CD14-positive monocyte (primary cell): ENCODE data around the gene THBS2. TPM values are rescaled to one million over a fixed set of nuclear protein-coding genes. Genes with fewer than 3 reads are reported as not detected.

Experiments
- DNase-seq, 3 donors: peaks; one replicate each; pipeline ENCODE4 v3.0.0-alpha.2; 2011 to 2022
- H2AFZ ChIP-seq: 2 replicates; pipeline ENCODE4 v1.6.0; 2012; ENCODE audit warnings: mild to moderate bottlenecking, low read depth, low read length, inconsistent platforms; ENCODE audit not compliant: insufficient read depth, poor library complexity, severe bottlenecking
- H3K27ac ChIP-seq, 2 donors: 1 replicate in 1 of 2; 2 replicates in 1 of 2; pipeline ENCODE4 v1.5.1; 2012 to 2013; ENCODE audit warnings: low read length in 2 of 2, control low read depth in 1 of 2, inconsistent platforms in 1 of 2, low read depth in 1 of 2, mild to moderate bottlenecking in 1 of 2
- H3K27me3 ChIP-seq, 2 donors: one replicate each; pipeline versions ENCODE4 v1.6.0 to v1.6.1; 2011 to 2013; ENCODE audit warnings: low read length in 2 of 2; ENCODE audit not compliant: control insufficient read depth in 2 of 2, insufficient read depth in 2 of 2
- H3K36me3 ChIP-seq, 2 donors: replicated peaks in 1 of 2; 1 replicate in 1 of 2; 2 replicates in 1 of 2; pipeline versions ENCODE4 v1.5.1 to v1.6.1; 2012 to 2013; ENCODE audit warnings: low read length in 2 of 2, control low read depth in 1 of 2, inconsistent platforms in 1 of 2, mild to moderate bottlenecking in 1 of 2; ENCODE audit not compliant: insufficient read depth in 2 of 2, control insufficient read depth in 1 of 2
- H3K4me1 ChIP-seq, 2 donors: 1 replicate in 1 of 2; 2 replicates in 1 of 2; pipeline versions ENCODE4 v1.5.1 to v1.6.1; 2012 to 2013; ENCODE audit warnings: low read length in 2 of 2, control low read depth in 1 of 2, inconsistent platforms in 1 of 2, mild to moderate bottlenecking in 1 of 2, moderate library complexity in 1 of 2; ENCODE audit not compliant: insufficient read depth in 2 of 2, control insufficient read depth in 1 of 2
- H3K4me2 ChIP-seq: replicated peaks from 2 replicates; pipeline ENCODE3; 2012; ENCODE audit warnings: low read length, moderate library complexity, mild to moderate bottlenecking; ENCODE audit not compliant: poor library complexity, severe bottlenecking; ENCODE audit errors: extremely low read depth
- H3K4me3 ChIP-seq, 3 experiments: fragments of 200-600 bp in 1 of 3; sonication (generic) in 1 of 3; replicated peaks in 1 of 3; 1 replicate in 2 of 3; 2 replicates in 1 of 3; pipeline ENCODE4 v1.5.1; 2011 to 2013; ENCODE audit warnings: low read length in 3 of 3, mild to moderate bottlenecking in 3 of 3, control low read depth in 2 of 3, low read depth in 2 of 3, inconsistent platforms in 1 of 3, moderate library complexity in 1 of 3
- H3K79me2 ChIP-seq: 2 replicates; pipeline ENCODE4 v1.6.0; 2012; ENCODE audit warnings: mild to moderate bottlenecking, control low read depth, inconsistent platforms, low read length, moderate library complexity; ENCODE audit not compliant: insufficient read depth
- H3K9ac ChIP-seq: 2 replicates; pipeline ENCODE4 v1.6.0; 2017; ENCODE audit warnings: low read length, mild to moderate bottlenecking; ENCODE audit not compliant: insufficient read depth, poor library complexity, severe bottlenecking
- H3K9me3 ChIP-seq, 2 donors: replicated peaks in 1 of 2; 1 replicate in 1 of 2; 2 replicates in 1 of 2; pipeline versions ENCODE4 v1.5.1 to v1.6.1; 2012 to 2013; ENCODE audit warnings: low read length in 2 of 2, control low read depth in 1 of 2; ENCODE audit not compliant: control insufficient read depth in 1 of 2, insufficient read depth in 1 of 2
- H4K20me1 ChIP-seq: 2 replicates; pipeline ENCODE4 v1.6.0; 2012; ENCODE audit warnings: mild to moderate bottlenecking, low read length, control low read depth, moderate library complexity; ENCODE audit not compliant: insufficient read depth
- H3K27ac Mint-ChIP-seq, 7 donors: one replicate each; pipeline ENCODE4 v1.8.0; 2020; ENCODE audit warnings: mild to moderate bottlenecking in 7 of 7, mixed read lengths in 7 of 7, moderate library complexity in 6 of 7, inconsistent platforms in 2 of 7
- H3K27me3 Mint-ChIP-seq, 3 donors: one replicate each; pipeline ENCODE4 v1.8.0; 2021 to 2022; ENCODE audit warnings: low read depth in 3 of 3, mild to moderate bottlenecking in 3 of 3, mixed read lengths in 3 of 3, moderate library complexity in 3 of 3, inconsistent platforms in 1 of 3
- H3K36me3 Mint-ChIP-seq, 2 donors: one replicate each; pipeline ENCODE4 v1.8.0; 2020; ENCODE audit warnings: mixed read lengths in 2 of 2, inconsistent platforms in 1 of 2, mild to moderate bottlenecking in 1 of 2
- H3K4me1 Mint-ChIP-seq: one replicate; pipeline ENCODE4 v1.8.0; 2020; ENCODE audit warnings: mild to moderate bottlenecking, mixed read lengths
- H3K4me3 Mint-ChIP-seq, 2 donors: one replicate each; pipeline ENCODE4 v1.8.0; 2020; ENCODE audit warnings: mild to moderate bottlenecking in 2 of 2, mixed read lengths in 2 of 2, moderate library complexity in 1 of 2
- H3K9me3 Mint-ChIP-seq, 7 donors: one replicate each; pipeline ENCODE4 v1.8.0; 2020 to 2022; ENCODE audit warnings: mixed read lengths in 7 of 7, mild to moderate bottlenecking in 6 of 7, moderate library complexity in 6 of 7, inconsistent platforms in 2 of 7
- CTCF ChIP-seq: fragments of 200-600 bp; IDR thresholded peaks from one replicate; pipeline ENCODE4 v1.8.0; 2022; ENCODE audit warnings: antibody characterized with exemption, mild to moderate bottlenecking
- WGBS: methylation state at CpG from one replicate; pipeline ENCODE4 v1.1.5; 2013; ENCODE audit warnings: missing lambda C conversion rate; ENCODE audit not compliant: insufficient coverage; 5-methylcytosine and 5-hydroxymethylcytosine counted together
- intact Hi-C, 2 donors: fragments of 100-400 bp; cut with micrococcal nuclease; formaldehyde crosslinking; loops; one replicate each; pipeline versions ENCODE4 v1.15.0 to v1.15.1; 2023
- polyA plus RNA-seq, 3 donors: library from polyadenylated mRNA; depleted of rRNA in 1 of 3; unstranded in 2 of 3; stranded (reverse) in 1 of 3; fragments of 300-500 nt in 2 of 3; fragments of >200 nt in 1 of 3; fragmentation: Illumina TruSeq in 2 of 3; gene quantifications; 1 replicate in 2 of 3; 2 replicates in 1 of 3; pipeline ENCODE4 v1.2.3, GENCODE V29; 2012 to 2021

Gene THBS2
- polyA plus RNA-seq, 3 donors, result 0.01 to 0.03 TPM; not detected in 1

GRCh38 chr6:169200893-169201514 is 52.6 kb downstream of the THBS2 start:
- Mint-ChIP-seq H3K9me3 (peaks cover 7 to 30% (median 19%) of the 10 kb centered on the region in 7 donors), H3K4me3 (no peak overlapping the region), H3K27me3 (no peaks in the 10 kb centered on the region), H3K36me3 (no peaks in the 10 kb centered on the region), H3K4me1 (no peaks in the 10 kb centered on the region), H3K27ac (no peak overlapping the region)
- Histone ChIP-seq H3K4me1 (no peaks in the 10 kb centered on the region), H3K79me2 (no peaks in the 10 kb centered on the region), H3K27me3 (no peaks in the 10 kb centered on the region), H3K27ac (no peak overlapping the region), H3K4me3 (no peak overlapping the region), H3K36me3 (no peaks in the 10 kb centered on the region), H3K4me2 (no peak overlapping the region), H3K9ac (no peak overlapping the region), H4K20me1 (no peaks in the 10 kb centered on the region), H3K9me3 (peaks cover 7 to 25% of the 10 kb centered on the region in 2 donors), H2AFZ (no peak overlapping the region)
- intact Hi-C loops, result no loop called here
- no peak for TF ChIP-seq CTCF
- WGBS, result 93% methylated on average over 10 of the region's 11 CpGs
- DNase-seq, result no peak

DNA sequence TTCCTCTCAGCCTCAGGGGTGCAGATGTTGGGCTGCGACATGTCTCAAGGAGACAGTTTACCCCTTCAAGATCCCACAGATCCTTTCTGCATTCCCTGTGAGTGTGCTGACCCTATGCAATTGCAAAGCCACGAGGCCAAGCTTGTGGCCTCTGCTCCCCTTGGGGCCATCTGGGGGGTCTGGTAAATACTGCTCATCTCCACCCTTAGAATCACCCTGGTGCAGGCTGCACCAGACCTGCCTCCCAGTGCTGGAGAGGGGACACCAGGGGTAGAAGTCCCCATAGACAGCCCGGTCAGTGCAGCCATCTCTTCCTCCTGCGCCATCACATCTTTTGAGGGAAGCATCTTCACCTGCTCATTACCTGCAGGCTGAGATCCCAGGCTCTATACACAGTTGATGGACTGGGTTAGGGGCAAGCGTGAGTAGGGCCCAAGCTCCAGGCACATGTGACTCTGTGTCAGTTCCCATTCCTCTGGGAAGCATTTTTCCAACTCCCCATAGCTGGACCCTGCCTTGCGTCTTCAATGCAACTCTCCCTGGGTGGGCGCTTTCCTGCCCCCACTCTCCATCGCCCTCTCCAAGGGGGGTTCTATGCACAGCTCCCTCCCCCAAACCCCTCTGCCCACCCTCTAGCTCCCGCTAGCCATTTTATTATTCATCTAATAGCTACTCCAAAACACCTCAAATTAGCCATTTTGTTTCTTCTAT is 53.9 kb downstream of the THBS2 start:
- Histone ChIP-seq H2AFZ (no peak overlapping the region), H3K9me3 (peaks cover 6 to 17% of the 10 kb centered on the region in 2 donors), H3K4me1 (no peaks in the 10 kb centered on the region), H3K9ac (no peak overlapping the region), H4K20me1 (no peaks in the 10 kb centered on the region), H3K79me2 (no peaks in the 10 kb centered on the region), H3K27ac (no peak overlapping the region), H3K4me3 (no peak overlapping the region), H3K4me2 (no peak overlapping the region), H3K27me3 (no peaks in the 10 kb centered on the region), H3K36me3 (no peaks in the 10 kb centered on the region)
- no peak for TF ChIP-seq CTCF
- Mint-ChIP-seq H3K27ac (no peak overlapping the region), H3K36me3 (no peaks in the 10 kb centered on the region), H3K9me3 (peaks cover 10 to 28% (median 20%) of the 10 kb centered on the region in 7 donors), H3K4me3 (no peak overlapping the region), H3K4me1 (no peaks in the 10 kb centered on the region), H3K27me3 (peaks cover 0 to 1% (median 0%) of the 10 kb centered on the region in 3 donors)
- no peak for DNase-seq
- WGBS, result 88% methylated on average over 6 of the region's 9 CpGs
- intact Hi-C loops, result no loop called here
